Activated T-cell treated with anti-CD3 and anti-CD28 coated beads, Interleukin-2, amount 50 U/mL, for 4 hours (primary cell): ENCODE results near the gene TFB2M. TPM values are rescaled to one million over a fixed set of nuclear protein-coding genes. Genes with fewer than 3 reads are reported as not detected.

Experiments used
- ATAC-seq, 2 donors: fragments of 200-7000 bp; cut with Tn5 transposase; one replicate each; pipeline ENCODE4 v1.10.0; 2021
- DNase-seq: peaks from one replicate; pipeline ENCODE4 v3.0.0-alpha.2; 2020
- H3K27me3 Mint-ChIP-seq: one replicate; pipeline ENCODE4 v1.8.0; 2021; ENCODE audit warnings: low read depth, mixed read lengths
- H3K36me3 Mint-ChIP-seq: one replicate; pipeline ENCODE4 v1.8.0; 2022; ENCODE audit warnings: mixed read lengths; ENCODE audit not compliant: insufficient read depth
- H3K4me1 Mint-ChIP-seq: one replicate; pipeline ENCODE4 v1.8.0; 2021; ENCODE audit warnings: low read depth, mixed read lengths
- H3K4me3 Mint-ChIP-seq: one replicate; pipeline ENCODE4 v1.8.0; 2021; ENCODE audit warnings: mild to moderate bottlenecking, moderate library complexity, mixed read lengths
- H3K9me3 Mint-ChIP-seq: one replicate; pipeline ENCODE4 v1.8.0; 2021; ENCODE audit warnings: mixed read lengths
- total RNA-seq, 3 donors: library from RNA; stranded (reverse); gene quantifications; one replicate each; pipeline ENCODE4 v1.2.1, GENCODE V29; 2021

TFB2M gene
- total RNA-seq, 3 donors from 2014 or later = 41.7 to 45.8 (median 42.8) TPM

DNA sequence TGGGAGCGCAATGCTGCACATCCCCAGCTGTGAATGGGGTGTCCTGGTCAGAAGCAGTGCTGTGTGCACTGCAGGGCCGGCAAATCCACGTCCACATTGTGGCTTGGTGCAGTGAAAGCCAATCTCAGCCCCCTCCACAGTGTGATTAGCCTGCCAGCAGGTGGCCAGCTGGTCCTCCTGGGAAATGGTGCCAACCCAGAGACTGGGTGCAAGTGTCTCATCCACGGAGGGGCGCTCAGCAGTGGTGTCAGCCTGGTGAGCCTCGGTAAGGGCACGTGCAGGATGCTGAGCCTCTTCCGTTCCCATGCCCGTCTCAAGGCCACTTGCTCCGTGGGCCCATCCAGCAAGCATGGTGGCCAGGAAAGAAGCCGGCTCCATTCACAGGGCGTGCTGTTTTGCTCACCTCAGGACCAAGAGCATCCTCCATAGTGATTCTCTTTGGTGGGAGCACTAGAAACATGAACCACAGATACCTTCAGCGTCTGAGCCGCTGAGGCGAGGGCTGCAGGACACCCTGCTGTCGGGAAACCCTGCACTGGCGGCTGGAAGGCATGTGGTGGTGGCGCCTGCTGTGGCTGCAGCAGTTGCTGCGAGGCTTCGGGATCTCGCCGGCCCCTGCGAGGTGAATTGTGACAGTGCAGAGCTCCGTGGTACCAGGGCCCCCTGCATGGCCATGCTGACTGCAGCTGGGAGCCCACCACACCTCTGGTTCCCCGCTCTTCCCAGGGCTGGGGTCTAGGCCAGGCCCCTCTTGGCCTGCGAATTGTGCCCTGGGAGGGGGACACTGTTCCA, 57.0 kb downstream of the TFB2M start:
- DNase-seq (no peak), ATAC-seq (no peak)
- Mint-ChIP-seq H3K4me1 (peaks cover 26% of the 10 kb centered on the region), H3K9me3 (no peaks in the 10 kb centered on the region), H3K36me3 (no peaks in the 10 kb centered on the region), H3K27me3 (no peaks in the 10 kb centered on the region), H3K4me3 (no peak overlapping the region)

DNA sequence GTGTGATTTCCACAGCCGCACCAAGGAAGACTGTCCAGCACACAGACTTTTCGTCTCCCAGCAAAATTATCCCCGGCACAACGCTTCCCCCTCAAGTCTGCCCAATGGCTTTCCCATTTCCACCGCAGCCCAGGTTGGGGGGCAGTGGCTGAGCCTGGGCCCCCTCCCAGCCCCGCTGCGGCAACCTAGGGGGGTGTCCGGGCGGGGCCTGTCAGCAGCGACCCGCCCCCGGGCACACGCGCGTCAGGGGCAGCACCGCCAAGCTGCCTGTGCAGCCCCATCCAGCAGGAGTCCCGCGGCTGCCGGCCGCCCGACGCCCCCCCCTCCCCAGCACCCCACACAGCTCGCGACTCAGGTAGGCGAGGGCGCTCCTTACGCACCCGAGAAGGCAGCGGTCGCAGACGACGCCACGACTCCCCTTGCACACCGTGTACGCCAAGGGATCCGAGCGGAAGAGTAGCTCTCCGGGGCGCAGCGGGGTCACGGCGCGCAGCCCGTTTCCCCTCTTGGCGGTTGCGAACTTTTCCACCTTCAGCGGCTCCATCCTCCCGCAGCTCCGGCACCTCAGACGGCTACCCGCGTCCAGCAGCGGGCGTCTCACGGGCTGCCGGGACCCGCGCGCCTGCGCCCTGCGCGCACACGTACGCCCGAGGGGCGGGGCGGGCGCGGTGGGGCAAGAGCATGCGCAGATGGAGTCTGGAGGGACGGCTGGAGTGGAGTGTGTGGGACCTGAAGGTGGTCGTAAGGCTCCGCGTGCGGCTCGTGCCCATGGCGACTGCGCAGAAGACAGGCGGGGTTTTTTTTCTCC, 59.2 kb downstream of the TFB2M start, which contains the start of gene SMYD3:
SMYD3 (minus strand) TSS at position 606 of the 808 bp plus-strand sequence.
- Mint-ChIP-seq H3K36me3 (no peaks in the 10 kb centered on the region), H3K4me3 (peak within 1 kb of the TSS; percentile 85), H3K27me3 (no peaks in the 10 kb centered on the region), H3K4me1 (peaks cover 26% of the 10 kb centered on the region), H3K9me3 (no peaks in the 10 kb centered on the region)
- ATAC-seq (peak; percentile 90 to 91), DNase-seq (peak; percentile 64)

DNA sequence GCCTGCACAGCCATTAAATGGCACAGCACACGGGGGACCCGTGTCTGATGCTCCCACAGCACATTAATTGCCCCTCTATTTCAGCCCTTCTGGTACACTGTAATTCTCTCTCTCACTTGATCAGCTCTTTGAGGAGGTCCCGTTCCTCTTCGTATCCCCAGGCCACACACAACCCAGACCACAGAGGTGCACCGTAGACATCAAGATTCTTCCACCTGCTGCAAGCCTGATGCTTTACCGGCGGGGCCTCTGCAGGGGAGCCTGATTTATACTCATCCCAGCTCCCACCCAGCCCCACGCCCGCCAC, 59.7 kb downstream of the TFB2M start:
- Mint-ChIP-seq H3K36me3 (no peaks in the 10 kb centered on the region), H3K27me3 (no peaks in the 10 kb centered on the region), H3K4me1 (peaks cover 30% of the 10 kb centered on the region), H3K9me3 (no peaks in the 10 kb centered on the region), H3K4me3 (peak overlapping the region; percentile 85)
- ATAC-seq (peak; percentile 11 to 19), DNase-seq (no peak)

DNA sequence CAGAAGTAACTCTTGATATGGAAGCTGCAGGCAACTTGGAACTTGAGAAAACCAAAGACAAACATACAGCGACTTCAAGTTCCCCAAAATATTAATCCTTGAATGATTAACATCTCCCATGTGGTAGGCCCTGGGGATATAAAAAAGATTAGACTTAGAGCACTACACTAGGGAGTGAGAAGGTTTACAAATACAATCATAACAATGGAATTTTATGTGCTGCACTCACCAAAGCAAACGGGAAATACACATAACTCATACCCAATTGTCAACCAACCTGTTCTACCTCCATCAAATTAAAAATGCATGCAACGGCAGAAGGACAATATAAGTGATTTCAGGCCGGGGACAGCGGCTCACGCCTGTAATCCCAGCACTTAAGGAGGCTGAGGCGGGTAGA, 62.7 kb downstream of the TFB2M start:
- Mint-ChIP-seq H3K36me3 (no peaks in the 10 kb centered on the region), H3K4me1 (peaks cover 29% of the 10 kb centered on the region), H3K4me3 (no peak overlapping the region), H3K9me3 (no peaks in the 10 kb centered on the region), H3K27me3 (no peaks in the 10 kb centered on the region)
- no peak for DNase-seq
- ATAC-seq = no peak

DNA sequence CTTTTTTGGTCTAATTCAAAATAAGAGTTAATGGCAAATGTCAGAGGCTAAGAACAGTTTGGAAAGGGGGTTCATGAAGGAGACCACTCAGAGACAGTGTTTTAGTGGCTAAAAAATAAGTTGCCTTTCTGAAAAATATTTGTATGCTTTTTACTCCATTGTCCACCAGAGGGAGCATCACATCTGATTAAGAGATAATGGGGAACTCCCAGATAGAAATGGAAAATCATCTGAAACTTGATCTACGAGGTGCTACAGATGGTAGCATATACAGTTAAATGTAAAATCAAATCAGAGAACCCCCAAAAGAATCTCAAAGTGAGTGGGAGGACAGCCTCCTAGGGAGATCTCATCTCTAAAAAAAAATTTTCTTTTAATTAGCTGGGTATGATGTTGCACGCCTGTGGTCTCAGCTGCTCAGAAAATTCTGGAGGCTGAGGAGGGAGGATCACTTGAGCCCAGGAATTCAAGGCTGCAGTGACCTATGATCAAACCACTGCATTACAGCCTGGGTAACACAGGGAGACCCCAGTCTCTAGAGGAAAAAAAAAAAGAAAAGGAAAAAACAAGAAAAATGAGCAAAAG, 68.6 kb downstream of the TFB2M start:
- DNase-seq (no peak), ATAC-seq (peak; percentile 70 to 73)
- H3K4me3 Mint-ChIP-seq = no peak overlapping the region
- H3K27me3 Mint-ChIP-seq = no peaks in the 10 kb centered on the region
- H3K9me3 Mint-ChIP-seq = no peaks in the 10 kb centered on the region
- H3K4me1 Mint-ChIP-seq = peaks cover 12% of the 10 kb centered on the region
- H3K36me3 Mint-ChIP-seq = peaks cover 3% of the 10 kb centered on the region

DNA sequence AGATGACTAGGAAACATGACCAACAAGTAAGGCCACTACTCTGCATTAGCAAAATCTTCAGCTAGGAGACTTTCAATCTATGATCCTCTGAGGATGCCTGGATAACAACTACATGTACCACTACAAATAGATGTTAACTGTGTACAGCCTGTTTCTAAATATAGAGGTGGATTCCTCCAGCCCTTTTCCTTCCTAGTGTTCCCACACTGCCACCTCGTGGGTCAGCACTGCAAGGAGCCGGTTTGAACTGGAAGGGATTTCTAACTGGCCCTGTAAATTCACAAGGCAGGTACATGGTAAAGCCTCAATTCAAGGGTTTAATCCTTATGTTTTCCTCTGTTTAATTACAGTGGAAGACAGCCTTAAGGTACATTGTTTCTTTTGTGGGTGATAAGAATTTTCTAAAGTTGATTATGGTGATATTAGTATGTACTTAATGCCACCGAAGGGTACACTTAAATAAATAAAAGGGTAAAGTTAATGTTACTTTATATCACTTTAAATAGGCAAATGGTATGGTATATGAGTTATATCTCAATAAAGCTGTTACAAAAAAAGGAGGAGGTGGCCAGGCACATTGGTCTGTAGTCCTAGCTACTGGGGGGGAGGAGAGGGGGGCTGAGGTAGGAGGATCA, 73.3 kb downstream of the TFB2M start:
- no peak overlapping the region for H3K4me3 Mint-ChIP-seq
- no peaks in the 10 kb centered on the region for H3K27me3 Mint-ChIP-seq
- peaks cover 3% of the 10 kb centered on the region for H3K36me3 Mint-ChIP-seq
- ATAC-seq (peak in 1 of 2 donors; percentile 74), DNase-seq (no peak)
- peaks cover 8% of the 10 kb centered on the region for H3K4me1 Mint-ChIP-seq
- no peaks in the 10 kb centered on the region for H3K9me3 Mint-ChIP-seq

DNA sequence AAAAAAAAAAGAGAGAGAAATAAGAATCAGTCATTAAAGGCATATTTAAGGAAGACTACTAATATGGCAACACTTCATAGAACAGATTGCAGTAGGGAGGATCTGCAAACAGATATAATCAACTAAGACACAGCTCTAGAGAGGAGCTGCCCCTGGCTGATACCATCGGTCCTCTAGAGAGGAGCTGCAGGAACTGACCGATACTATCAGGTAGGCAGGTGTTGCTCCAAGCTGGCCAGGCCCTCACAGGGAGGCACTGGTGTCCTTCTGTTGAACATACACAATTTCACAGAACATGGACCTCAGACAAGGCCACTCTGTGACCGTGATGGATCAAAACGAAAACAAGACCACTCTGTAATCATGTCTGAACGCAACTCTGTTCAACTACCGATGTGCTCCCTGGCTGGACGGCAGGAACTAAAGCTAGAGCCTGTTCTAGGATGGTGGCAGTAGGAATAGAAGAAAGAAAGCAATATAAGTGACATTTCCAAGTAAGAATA, 74.5 kb downstream of the TFB2M start:
- Mint-ChIP-seq H3K4me1 (peaks cover 6% of the 10 kb centered on the region), H3K4me3 (no peak overlapping the region), H3K9me3 (no peaks in the 10 kb centered on the region), H3K27me3 (no peaks in the 10 kb centered on the region), H3K36me3 (peaks cover 3% of the 10 kb centered on the region)
- no peak for DNase-seq
- ATAC-seq = no peak

Other genes starting within 250 kb of the TFB2M start
- gene SMYD3, start 59.0 kb downstream of the TFB2M start, total RNA-seq = 10 to 100 TPM; 10.7 to 13.0 (median 11.9) TPM
- gene CNST, start 195 bp upstream of the TFB2M start, total RNA-seq = 10 to 100 TPM; 32.1 to 33.5 (median 32.3) TPM
- gene SCCPDH, start 158.1 kb upstream of the TFB2M start, total RNA-seq = 10 to 100 TPM; 17.6 to 27.0 (median 17.7) TPM